ENCODE data around the gene PSMB8. TPM values are rescaled to one million over a fixed set of nuclear protein-coding genes. Genes with fewer than 3 reads are reported as not detected.

PSMB8 gene
- polyA plus RNA-seq, 1 experiment: 62.0 TPM

DNA sequence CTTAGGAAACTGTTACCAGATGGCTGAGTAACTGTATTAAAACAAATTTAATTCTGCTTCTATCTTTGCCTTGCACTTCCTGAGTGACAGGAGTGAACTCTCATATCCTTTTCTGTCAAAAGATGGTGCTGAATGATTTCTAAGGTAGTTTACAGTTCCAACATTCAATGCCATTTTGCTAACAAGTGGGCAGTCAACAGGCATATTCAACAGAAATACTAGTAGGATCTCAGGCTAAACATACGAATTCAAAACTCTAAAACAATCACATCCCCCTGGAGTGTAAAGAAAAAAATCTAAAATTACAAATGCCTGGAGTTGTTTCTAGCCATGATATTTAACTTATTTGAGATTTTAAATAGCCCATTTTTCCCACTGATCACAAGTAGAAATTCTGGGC, 16.8 kb upstream of the PSMB8 start:
- TF ChIP-seq, protein P1, sequence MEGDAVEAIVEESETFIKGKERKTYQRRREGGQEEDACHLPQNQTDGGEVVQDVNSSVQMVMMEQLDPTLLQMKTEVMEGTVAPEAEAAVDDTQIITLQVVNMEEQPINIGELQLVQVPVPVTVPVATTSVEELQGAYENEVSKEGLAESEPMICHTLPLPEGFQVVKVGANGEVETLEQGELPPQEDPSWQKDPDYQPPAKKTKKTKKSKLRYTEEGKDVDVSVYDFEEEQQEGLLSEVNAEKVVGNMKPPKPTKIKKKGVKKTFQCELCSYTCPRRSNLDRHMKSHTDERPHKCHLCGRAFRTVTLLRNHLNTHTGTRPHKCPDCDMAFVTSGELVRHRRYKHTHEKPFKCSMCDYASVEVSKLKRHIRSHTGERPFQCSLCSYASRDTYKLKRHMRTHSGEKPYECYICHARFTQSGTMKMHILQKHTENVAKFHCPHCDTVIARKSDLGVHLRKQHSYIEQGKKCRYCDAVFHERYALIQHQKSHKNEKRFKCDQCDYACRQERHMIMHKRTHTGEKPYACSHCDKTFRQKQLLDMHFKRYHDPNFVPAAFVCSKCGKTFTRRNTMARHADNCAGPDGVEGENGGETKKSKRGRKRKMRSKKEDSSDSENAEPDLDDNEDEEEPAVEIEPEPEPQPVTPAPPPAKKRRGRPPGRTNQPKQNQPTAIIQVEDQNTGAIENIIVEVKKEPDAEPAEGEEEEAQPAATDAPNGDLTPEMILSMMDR (IDR thresholded peaks at IDR 0.05; ENCODE audit: low read depth, low read length): no peak
- Histone ChIP-seq H3K27me3 (ENCODE audit: control insufficient read depth, insufficient read depth, low read length) (peaks cover 3% of the 10 kb centered on the region), H3K27ac (ENCODE audit: low read depth, low read length) (no peak overlapping the region), H3K9me3 (ENCODE audit: control insufficient read depth, insufficient read depth, low read length) (no peaks in the 10 kb centered on the region), H3K4me3 (ENCODE audit: low read depth, low read length) (no peak overlapping the region)
- DNase-seq (ENCODE audit: low read depth, low spot score): no peak
- ChIA-PET POLR2A (no interaction called here), CTCF (interaction anchor here (0.6 to 8.0 kb wide), 7 partner anchors 7 to 606 kb away, joined by 3 to 153 read pairs (median 3); partner anchors contain the start of gene TAP2)

DNA sequence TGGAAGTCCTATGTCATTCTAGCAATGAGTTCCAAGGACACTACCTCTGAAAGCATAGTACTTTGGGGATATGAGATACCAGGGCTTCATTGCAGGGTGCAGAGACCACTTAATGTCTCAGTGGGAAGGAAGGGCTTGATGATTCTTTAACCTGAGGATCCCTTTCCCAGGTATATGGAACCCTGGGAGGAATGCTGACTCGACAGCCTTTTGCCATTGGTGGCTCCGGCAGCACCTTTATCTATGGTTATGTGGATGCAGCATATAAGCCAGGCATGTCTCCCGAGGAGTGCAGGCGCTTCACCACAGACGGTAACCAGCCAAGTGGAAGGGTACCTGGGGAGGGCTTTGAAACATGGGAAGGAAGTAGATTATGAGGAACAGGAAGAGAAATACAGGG, 14.3 kb upstream of the PSMB8 start:
- ChIA-PET CTCF (interaction anchor here (1.0 to 8.0 kb wide), 6 partner anchors 10 to 126 kb away, joined by 3 to 153 read pairs (median 6); partner anchors contain the start of gene TAP2), POLR2A (no interaction called here)
- Histone ChIP-seq H3K9me3 (ENCODE audit: control insufficient read depth, insufficient read depth, low read length) (peaks cover 3% of the 10 kb centered on the region; the same call in 1 of the 2 replicates), H3K27ac (ENCODE audit: low read depth, low read length) (no peak overlapping the region), H3K4me3 (ENCODE audit: low read depth, low read length) (no peak overlapping the region), H3K27me3 (ENCODE audit: control insufficient read depth, insufficient read depth, low read length) (peaks cover 2% of the 10 kb centered on the region)
- no peak for DNase-seq (ENCODE audit: low read depth, low spot score)
- TF ChIP-seq, protein P1 (IDR thresholded peaks at IDR 0.05; ENCODE audit: low read depth, low read length): no peak

DNA sequence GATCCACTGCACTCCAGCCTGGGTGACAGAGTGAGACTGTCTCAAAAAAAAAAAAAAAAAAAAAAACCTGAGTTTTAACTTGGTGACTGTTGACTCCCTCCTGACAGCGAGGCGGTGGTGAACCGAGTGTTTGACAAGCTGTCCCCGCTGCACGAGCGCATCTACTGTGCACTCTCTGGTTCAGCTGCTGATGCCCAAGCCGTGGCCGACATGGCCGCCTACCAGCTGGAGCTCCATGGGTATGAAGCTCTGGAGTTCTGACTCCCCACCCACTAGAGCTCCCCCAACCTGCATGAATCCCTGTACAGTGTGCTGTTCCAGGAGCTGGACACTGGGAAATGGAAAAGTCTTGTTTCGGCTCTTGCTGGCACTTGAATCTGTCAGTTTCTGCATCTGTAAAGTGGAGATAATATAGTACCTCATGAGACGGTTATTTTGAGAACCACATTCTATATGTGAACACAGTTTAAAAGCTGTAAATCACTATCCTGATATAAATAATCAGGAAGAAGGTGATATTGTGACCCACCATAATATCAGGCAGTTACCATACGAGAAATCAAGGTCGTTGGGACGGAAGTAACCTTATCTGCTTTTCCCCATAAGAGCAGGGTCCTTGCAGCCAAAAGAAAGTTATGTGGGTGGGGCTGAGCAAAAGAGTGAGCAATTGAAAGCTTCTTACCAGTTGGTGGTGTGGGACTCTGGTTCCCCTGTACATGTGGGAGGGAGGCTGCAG, 13.5 kb upstream of the PSMB8 start:
- H3K27ac ChIP-seq (ENCODE audit: low read depth, low read length): no peak overlapping the region
- ChIA-PET CTCF (interaction anchor here (0.6 to 8.0 kb wide), 6 partner anchors 11 to 127 kb away, joined by 3 to 153 read pairs (median 6); partner anchors contain the start of genes HLA-DMA and TAP2), POLR2A (no interaction called here)
- TF ChIP-seq, protein P1 (IDR thresholded peaks at IDR 0.05; ENCODE audit: low read depth, low read length): no peak
- peaks cover 2% of the 10 kb centered on the region for H3K27me3 ChIP-seq (ENCODE audit: control insufficient read depth, insufficient read depth, low read length)
- no peak for DNase-seq (ENCODE audit: low read depth, low spot score)
- H3K9me3 ChIP-seq (ENCODE audit: control insufficient read depth, insufficient read depth, low read length): peaks cover 7% of the 10 kb centered on the region; the same call in 1 of the 2 replicates
- H3K4me3 ChIP-seq (ENCODE audit: low read depth, low read length): no peak overlapping the region

DNA sequence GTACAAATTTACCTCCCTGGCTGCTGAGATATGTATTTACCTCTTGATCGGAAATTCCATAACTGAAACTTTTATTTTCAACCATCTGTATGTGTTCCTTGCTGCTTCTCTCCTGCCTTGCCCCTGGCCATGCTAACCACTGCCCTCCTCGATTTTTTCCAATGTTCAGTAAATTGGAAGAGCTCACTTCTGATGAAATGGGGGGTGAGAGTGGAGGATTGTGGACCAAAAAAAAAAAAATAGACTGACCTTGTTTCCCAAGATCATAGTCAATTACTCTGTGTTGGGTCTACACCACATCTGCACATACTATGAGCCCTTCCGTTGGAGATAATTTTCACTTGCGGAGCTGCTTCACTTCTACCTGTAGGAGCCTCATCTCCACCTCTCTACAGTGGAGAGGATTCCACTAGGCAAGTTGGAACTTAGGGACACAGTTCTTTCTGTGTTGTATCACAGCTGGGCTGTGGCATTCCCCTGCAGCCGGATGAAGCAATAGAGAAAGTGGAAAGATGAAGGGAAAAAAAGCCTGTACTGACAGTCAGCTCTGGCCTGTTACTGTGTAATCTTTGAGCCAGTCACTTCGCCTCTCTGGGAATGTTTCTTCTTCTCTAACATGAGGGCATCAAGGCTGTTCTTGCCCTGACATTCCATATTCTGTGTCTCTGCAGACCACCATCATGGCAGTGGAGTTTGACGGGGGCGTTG, 11.8 kb upstream of the PSMB8 start:
- ChIA-PET CTCF (interaction anchor here (0.6 to 8.0 kb wide), 14 partner anchors 10 to 393 kb away, joined by 3 to 153 read pairs (median 4); partner anchors contain the start of genes BRD2, HLA-DMA and TAP2), POLR2A (interaction anchor here (1.1 kb wide), 1 partner anchor 17 kb away, joined by 3 read pairs; the partner anchor contains the start of gene TAP2)
- Histone ChIP-seq H3K4me3 (ENCODE audit: low read depth, low read length) (no peak overlapping the region), H3K27ac (ENCODE audit: low read depth, low read length) (no peak overlapping the region), H3K27me3 (ENCODE audit: control insufficient read depth, insufficient read depth, low read length) (peaks cover 2% of the 10 kb centered on the region), H3K9me3 (ENCODE audit: control insufficient read depth, insufficient read depth, low read length) (peaks cover 7% of the 10 kb centered on the region; the same call in 1 of the 2 replicates)
- DNase-seq (ENCODE audit: low read depth, low spot score): no peak
- TF ChIP-seq, protein P1 (IDR thresholded peaks at IDR 0.05; ENCODE audit: low read depth, low read length): no peak
